Motor neuron (in vitro differentiated cells): ENCODE results near the gene FAM187B. TPM values are rescaled to one million over a fixed set of nuclear protein-coding genes. Genes with fewer than 3 reads are reported as not detected.
A peak's percentile ranks its signal among the peaks of the same experiment; 100 is the strongest.
"Not testable (repeated sequence)": the region's sequence is repeated elsewhere in the genome, so short reads cannot be mapped to it uniquely, and the experiment has no call there.

Experiments
- ATAC-seq, 8 experiments: fragments of 200-7000 bp; cut with Tn5 transposase; replicated peaks in 6 of 8; 2 replicates each; pipeline ENCODE4 v1.8.0; 2021; ENCODE audit warnings: mild to moderate bottlenecking in 8 of 8, moderate library complexity in 8 of 8
- H3K27ac ChIP-seq, 2 donors: fragments of 250-450 bp; sonication (Bioruptor Pico); 2 replicates each; pipeline ENCODE4 v1.9.0; 2021; ENCODE audit warnings: antibody characterized with exemption in 2 of 2, mild to moderate bottlenecking in 2 of 2, moderate library complexity in 1 of 2
- H3K4me1 ChIP-seq, 2 donors: fragments of 250-450 bp; sonication (Bioruptor Pico); replicated peaks in 1 of 2; 2 replicates each; pipeline ENCODE4 v1.6.1; 2021; ENCODE audit warnings: antibody characterized with exemption in 2 of 2, mild to moderate bottlenecking in 2 of 2, moderate library complexity in 1 of 2
- H3K4me3 ChIP-seq, 5 donors: fragments of 250-450 bp; sonication (Bioruptor Pico); 2 replicates each; pipeline ENCODE4 v1.9.0; 2021; ENCODE audit warnings: antibody characterized with exemption in 5 of 5, mild to moderate bottlenecking in 5 of 5, moderate library complexity in 4 of 5
- WGBS, 10 experiments: fragments of 450-650 bp; shearing (Covaris generic); methylation state at CpG; one replicate each; pipeline ENCODE4 v1.0.0; 2022; 5-methylcytosine and 5-hydroxymethylcytosine counted together
- in situ Hi-C, 9 experiments: fragments of 400-800 bp; cut with MboI; loops; one replicate each; pipeline ENCODE4 v1.15.0; 2021; ENCODE audit warnings: low sequenced_read_pairs in 9 of 9, low pct_unique_long_range_greater_than_20kb in 2 of 9; ENCODE audit not compliant: unreplicated experiment in 9 of 9
- total RNA-seq, 8 experiments: library from RNA; unstranded; fragments of 300-600 nt; gene quantifications; 2 replicates each; pipeline versions ENCODE4 v1.2.3 to v1.2.4, GENCODE V29; 2022

FAM187B gene
- total RNA-seq, 8 experiments from 2014 or later: not detected

DNA sequence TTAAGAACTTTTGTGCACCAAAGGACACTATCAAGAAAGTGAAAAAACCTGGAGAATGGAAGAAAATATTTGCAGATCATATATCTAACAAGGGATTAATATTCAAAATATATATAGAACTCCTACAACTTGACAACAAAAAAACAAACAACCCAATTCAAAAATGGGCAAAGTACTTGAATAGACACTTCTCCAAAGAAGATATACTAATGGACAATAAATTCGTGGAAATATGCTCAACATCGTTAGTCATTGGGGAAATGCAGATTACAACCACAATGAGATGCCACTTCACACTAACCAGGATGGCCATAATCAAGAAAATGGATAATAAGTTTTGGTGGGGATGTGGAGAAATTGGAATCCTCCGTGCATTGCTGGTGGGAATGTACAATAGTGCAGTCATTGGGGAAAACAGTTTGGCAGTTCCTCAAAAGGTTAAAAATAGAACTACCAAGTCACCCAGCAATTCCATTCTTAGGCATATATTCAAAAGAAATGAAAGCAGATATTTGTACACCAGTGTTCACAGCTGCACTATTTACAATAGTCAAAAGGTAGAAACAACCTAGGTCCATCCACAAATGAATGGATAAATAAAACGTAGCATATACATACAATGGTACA is 18.0 kb upstream of the FAM187B start:
- Histone ChIP-seq H3K4me1 (peaks cover 0 to 3% of the 10 kb centered on the region in 2 donors), H3K4me3 (no peak overlapping the region), H3K27ac (no peak overlapping the region)
- ATAC-seq: no peak
- 30 to 100% (median 86%) methylated on average over 1 to 4 of the region's 4 CpGs for WGBS, 10 experiments
- in situ Hi-C loops: no loop called here

- H3K4me3 ChIP-seq: no peak overlapping the region
- in situ Hi-C loops: no loop called here
- no peak for ATAC-seq
- H3K4me1 ChIP-seq: no peaks in the 10 kb centered on the region
- no peak overlapping the region for H3K27ac ChIP-seq
- WGBS, 10 experiments: 6 to 100% (median 76%) methylated on average over 1 of the region's 1 CpG
Measured at GRCh38 chr19:35241417-35241816, 12.9 kb upstream of the FAM187B start.

DNA sequence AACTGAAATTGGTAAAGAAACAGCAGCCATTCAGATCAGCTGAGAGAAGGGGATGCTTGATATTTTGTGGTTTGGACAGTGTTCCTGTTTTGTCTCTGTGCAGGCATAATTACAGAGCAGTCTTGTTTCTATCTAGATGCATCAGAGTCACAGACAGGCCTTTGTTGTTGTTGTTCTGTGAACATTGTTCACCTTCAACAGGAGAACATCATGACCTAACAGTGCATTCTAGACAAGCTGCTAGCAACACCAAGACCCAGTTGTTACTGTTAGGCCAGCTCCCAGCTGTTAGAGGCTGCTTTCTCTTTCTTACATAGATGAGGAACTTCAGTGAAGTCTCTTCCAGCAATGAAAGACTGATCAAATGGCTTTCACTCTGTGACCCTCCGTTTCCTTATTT is 11.8 kb upstream of the FAM187B start:
- no peak for ATAC-seq
- WGBS, 10 experiments: 55 to 100% (median 100%) methylated on average over 1 of the region's 1 CpG; no CpG with 5 or more reads in 4 of the 10 experiments
- no peak overlapping the region for H3K4me3 ChIP-seq
- H3K27ac ChIP-seq: no peak overlapping the region
- no peaks in the 10 kb centered on the region for H3K4me1 ChIP-seq
- in situ Hi-C loops: no loop called here

DNA sequence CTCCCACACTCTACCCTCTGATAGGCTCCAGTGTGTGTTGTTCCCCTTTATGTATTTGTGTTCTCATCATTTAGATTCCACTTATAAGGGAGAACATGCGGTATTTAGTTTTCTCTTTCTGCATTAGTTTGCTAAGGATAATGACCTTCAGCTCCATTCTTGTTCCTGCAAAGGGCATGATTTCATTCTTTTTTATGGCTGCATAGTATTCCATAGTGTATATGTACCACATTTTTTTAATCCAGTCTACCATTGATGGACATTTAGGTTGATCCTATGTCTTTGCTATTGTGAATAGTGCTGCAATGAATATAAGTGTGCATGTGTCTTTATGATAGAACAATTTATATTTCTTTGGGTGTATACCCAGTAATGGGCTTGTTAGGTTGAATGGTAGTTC is 11.1 kb upstream of the FAM187B start:
- ATAC-seq, H3K4me1 ChIP-seq: not testable (repeated sequence)
- WGBS, 10 experiments: 0 to 86% (median 67%) methylated on average over 1 of the region's 1 CpG; no CpG with 5 or more reads in 2 of the 10 experiments

GRCh38 chr19:35236638-35237400 is 8.3 kb upstream of the FAM187B start:
- H3K4me3 ChIP-seq: no peak overlapping the region

More for the DNA sequence above, 11.1 kb upstream of the FAM187B start:
- H3K27ac ChIP-seq, H3K4me3 ChIP-seq, in situ Hi-C loops: not testable (repeated sequence)

GRCh38 chr19:35232912-35233311 is 4.4 kb upstream of the FAM187B start:
- in situ Hi-C loops: no loop called here
- Histone ChIP-seq H3K4me1 (peaks cover 0 to 6% of the 10 kb centered on the region in 2 donors), H3K27ac (no peak overlapping the region), H3K4me3 (no peak overlapping the region)
- 0 to 100% (median 24%) methylated on average over 1 to 4 of the region's 5 CpGs; no CpG with 5 or more reads in 4 of the 10 experiments for whole genome bisulfite sequencing, 10 experiments
- ATAC-seq: no peak

More at GRCh38 chr19:35236638-35237400, 8.3 kb upstream of the FAM187B start:
- in situ Hi-C loops: no loop called here
- WGBS, 10 experiments: 10 to 92% (median 73%) methylated on average over 2 to 4 of the region's 6 CpGs; no CpG with 5 or more reads in 2 of the 10 experiments
- Histone ChIP-seq H3K27ac (no peak overlapping the region), H3K4me1 (no peaks in the 10 kb centered on the region)
- peak in 1 of 8 experiments; percentile 36 for ATAC-seq

- 20 to 100% (median 73%) methylated on average over 1 to 13 of the region's 14 CpGs; no CpG with 5 or more reads in 2 of the 10 experiments for WGBS, 10 experiments
- ATAC-seq: no peak
- no peak overlapping the region for H3K27ac ChIP-seq
- in situ Hi-C loops: no loop called here
- peaks cover 0 to 6% of the 10 kb centered on the region in 2 donors for H3K4me1 ChIP-seq
- no peak overlapping the region for H3K4me3 ChIP-seq
Measured at GRCh38 chr19:35231956-35232645, 3.6 kb upstream of the FAM187B start.

GRCh38 chr19:35229601-35230000 is 1.1 kb upstream of the FAM187B start:
- no peak overlapping the region for H3K27ac ChIP-seq
- H3K4me1 ChIP-seq: peaks cover 0 to 10% of the 10 kb centered on the region in 2 donors
- no peak overlapping the region for H3K4me3 ChIP-seq
- in situ Hi-C loops: no loop called here
- WGBS, 10 experiments: 80 to 100% (median 98%) methylated on average over 1 to 5 of the region's 8 CpGs; no CpG with 5 or more reads in 3 of the 10 experiments
- no peak for ATAC-seq

GRCh38 chr19:35226748-35227147 is 1.8 kb downstream of the FAM187B start:
- ATAC-seq: peak in 1 of 8 experiments; percentile 31
- H3K4me3 ChIP-seq: no peak overlapping the region
- peaks cover 0 to 10% of the 10 kb centered on the region in 2 donors for H3K4me1 ChIP-seq
- in situ Hi-C loops: no loop called here
- WGBS, 10 experiments: 40 to 100% (median 94%) methylated on average over 1 to 5 of the region's 5 CpGs; no CpG with 5 or more reads in 5 of the 10 experiments
- no peak overlapping the region for H3K27ac ChIP-seq

- Histone ChIP-seq H3K4me1 (peaks cover 0 to 10% of the 10 kb centered on the region in 2 donors), H3K27ac (no peak overlapping the region), H3K4me3 (no peak overlapping the region)
- no peak for ATAC-seq
- in situ Hi-C loops: no loop called here
- 60 to 100% (median 87%) methylated on average over 1 to 6 of the region's 6 CpGs; no CpG with 5 or more reads in 3 of the 10 experiments for WGBS, 10 experiments
Measured at GRCh38 chr19:35225951-35226350, 2.6 kb downstream of the FAM187B start.

- in situ Hi-C loops: no loop called here
- Histone ChIP-seq H3K4me1 (peaks cover 0 to 10% of the 10 kb centered on the region in 2 donors), H3K27ac (no peak overlapping the region), H3K4me3 (no peak overlapping the region)
- WGBS, 10 experiments: 50 to 87% (median 87%) methylated on average over 2 to 18 of the region's 41 CpGs; no CpG with 5 or more reads in 5 of the 10 experiments
- peak in 5 of 8 experiments; percentile 15 to 58 (median 23) for ATAC-seq
Measured at GRCh38 chr19:35224681-35225571, 3.6 kb downstream of the FAM187B start.

- in situ Hi-C loops: no loop called here
- Histone ChIP-seq H3K4me1 (peaks cover 0 to 10% of the 10 kb centered on the region in 2 donors), H3K27ac (no peak overlapping the region), H3K4me3 (no peak overlapping the region)
- peak in 3 of 8 experiments; percentile 84 to 92 (median 89) for ATAC-seq
- WGBS, 10 experiments: 0 to 81% (median 40%) methylated on average over 1 to 3 of the region's 4 CpGs; no CpG with 5 or more reads in 6 of the 10 experiments
Measured at GRCh38 chr19:35223862-35224505, 4.6 kb downstream of the FAM187B start.
